GM19351 (cell line): Measurements from ENCODE around the gene PROSER3.

ENCODE experiments used
- ATAC-seq: cut with Tn5 transposase; IDR thresholded peaks from one replicate; pipeline ENCODE4 v1.9.1; 2021; ENCODE audit warnings: mild to moderate bottlenecking, moderate library complexity; ENCODE audit not compliant: unreplicated experiment

Gene PROSER3

GRCh38 chr19:35757749-35758608 lies at the start of gene PROSER3:
PROSER3 (plus strand) TSS chr19:35758176; CDS start chr19:35758216, 40 bp downstream.
- ATAC-seq = peak; percentile 94

GRCh38 chr19:35708391-35708790 lies 49.6 kb upstream of the PROSER3 start:
- ATAC-seq = no peak

GRCh38 chr19:35710784-35711723 lies 46.9 kb upstream of the PROSER3 start:
- ATAC-seq = no peak

GRCh38 chr19:35712567-35713505 lies 45.1 kb upstream of the PROSER3 start:
- peak; percentile 22 for ATAC-seq

GRCh38 chr19:35713506-35713850 lies 44.5 kb upstream of the PROSER3 start:
- ATAC-seq = no peak

GRCh38 chr19:35713904-35714495 lies 44.0 kb upstream of the PROSER3 start:
- ATAC-seq = no peak

- ATAC-seq = no peak
Observed at GRCh38 chr19:35714601-35715354, 43.2 kb upstream of the PROSER3 start.

- ATAC-seq = no peak
Observed at GRCh38 chr19:35715355-35715809, 42.6 kb upstream of the PROSER3 start.

GRCh38 chr19:35715981-35716800 lies 41.8 kb upstream of the PROSER3 start:
- no peak for ATAC-seq

- ATAC-seq = peak; percentile 48
Observed at GRCh38 chr19:35716801-35717664, 40.9 kb upstream of the PROSER3 start.

- peak; percentile 39 for ATAC-seq
Observed at GRCh38 chr19:35717665-35718344, 40.2 kb upstream of the PROSER3 start, which contains the start of gene KMT2B. KMT2B (plus strand) TSS chr19:35718003; CDS start chr19:35718019, 16 bp downstream.

GRCh38 chr19:35718345-35719041 lies 39.5 kb upstream of the PROSER3 start:
- no peak for ATAC-seq

GRCh38 chr19:35719402-35720162 lies 38.4 kb upstream of the PROSER3 start:
- ATAC-seq = no peak

- ATAC-seq = no peak
Observed at GRCh38 chr19:35720163-35720524, 37.8 kb upstream of the PROSER3 start.

- no peak for ATAC-seq
Observed at GRCh38 chr19:35720648-35721047, 37.3 kb upstream of the PROSER3 start.

- no peak for ATAC-seq
Observed at GRCh38 chr19:35721374-35721773, 36.6 kb upstream of the PROSER3 start.
